ENCODE data around the gene S100A7A.

Gene S100A7A

GRCh38 chr1:153380711-153381110 is 35.6 kb upstream of the S100A7A start:
- ChIA-PET POLR2A (no interaction called here), CTCF (interaction anchor here (1.0 kb wide), 1 partner anchor 20 kb away, joined by 4 read pairs; no protein-coding TSS in a partner anchor)
- no peak overlapping the region for H3K27ac ChIP-seq (ENCODE audit: extremely low read depth, low read depth, low read length)
- no peak for TF ChIP-seq GLIS2 (tag by site-specific recombination; IDR thresholded peaks at IDR 0.05)
- TF ChIP-seq ZNF26 (tag by site-specific recombination; IDR thresholded peaks at IDR 0.05), result no peak
- no peak for TF ChIP-seq ZNF488 (tag by site-specific recombination; IDR thresholded peaks at IDR 0.05)
- no peak for TF ChIP-seq ZNF626 (tag by site-specific recombination; IDR thresholded peaks at IDR 0.05)
- no peak for TF ChIP-seq ZFP41 (tag by site-specific recombination; IDR thresholded peaks at IDR 0.05; ENCODE audit: borderline replicate concordance)
- H3K4me3 ChIP-seq (ENCODE audit: low read depth, low read length), result no peak overlapping the region
- no peaks in the 10 kb centered on the region for H3K4me1 ChIP-seq (ENCODE audit: control insufficient read depth, insufficient read depth, low read length)
- H3K9me3 ChIP-seq (ENCODE audit: control insufficient read depth, insufficient read depth, low read depth, low read length), result peaks cover 3% of the 10 kb centered on the region; the same call in 1 of the 2 replicates
- no peaks in the 10 kb centered on the region for H3K36me3 ChIP-seq (ENCODE audit: control insufficient read depth in 2 of 2, insufficient read depth in 1 of 2, low read length in 2 of 2)

- Histone ChIP-seq H3K4me1 (ENCODE audit: control insufficient read depth, insufficient read depth, low read length) (no peaks in the 10 kb centered on the region), H3K27ac (ENCODE audit: extremely low read depth, low read depth, low read length) (no peak overlapping the region), H3K9me3 (ENCODE audit: control insufficient read depth, insufficient read depth, low read depth, low read length) (peaks cover 3% of the 10 kb centered on the region; the same call in 1 of the 2 replicates), H3K4me3 (ENCODE audit: low read depth, low read length) (no peak overlapping the region), H3K36me3 (ENCODE audit: control insufficient read depth in 2 of 2, insufficient read depth in 1 of 2, low read length in 2 of 2) (no peaks in the 10 kb centered on the region)
- ChIA-PET CTCF (interaction anchor here (0.6 kb wide), 1 partner anchor 33 kb away, joined by 3 read pairs; no protein-coding TSS in a partner anchor), POLR2A (no interaction called here)
- no peak for TF ChIP-seq ZSCAN18 (tag by site-specific recombination; IDR thresholded peaks at IDR 0.05)
- no peak for TF ChIP-seq ZNF624 (tag by site-specific recombination; IDR thresholded peaks at IDR 0.05)
- TF ChIP-seq ZNF132 (tag by site-specific recombination; IDR thresholded peaks at IDR 0.05; ENCODE audit: borderline replicate concordance), result no peak
- TF ChIP-seq, protein P1, sequence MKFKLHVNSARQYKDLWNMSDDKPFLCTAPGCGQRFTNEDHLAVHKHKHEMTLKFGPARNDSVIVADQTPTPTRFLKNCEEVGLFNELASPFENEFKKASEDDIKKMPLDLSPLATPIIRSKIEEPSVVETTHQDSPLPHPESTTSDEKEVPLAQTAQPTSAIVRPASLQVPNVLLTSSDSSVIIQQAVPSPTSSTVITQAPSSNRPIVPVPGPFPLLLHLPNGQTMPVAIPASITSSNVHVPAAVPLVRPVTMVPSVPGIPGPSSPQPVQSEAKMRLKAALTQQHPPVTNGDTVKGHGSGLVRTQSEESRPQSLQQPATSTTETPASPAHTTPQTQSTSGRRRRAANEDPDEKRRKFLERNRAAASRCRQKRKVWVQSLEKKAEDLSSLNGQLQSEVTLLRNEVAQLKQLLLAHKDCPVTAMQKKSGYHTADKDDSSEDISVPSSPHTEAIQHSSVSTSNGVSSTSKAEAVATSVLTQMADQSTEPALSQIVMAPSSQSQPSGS (tag by site-specific recombination; IDR thresholded peaks at IDR 0.05; ENCODE audit: low read depth), result no peak
- TF ChIP-seq ZNF664 (tag by site-specific recombination; IDR thresholded peaks at IDR 0.05), result no peak
- no peak for TF ChIP-seq GLI2 (tag by site-specific recombination; IDR thresholded peaks at IDR 0.05; ENCODE audit: borderline replicate concordance, low read depth)
- no peak for TF ChIP-seq ZFP37 (tag by site-specific recombination; IDR thresholded peaks at IDR 0.05)
- TF ChIP-seq ZBTB17 (tag by site-specific recombination; IDR thresholded peaks at IDR 0.05), result no peak
- no peak for TF ChIP-seq HIC1 (tag by site-specific recombination; IDR thresholded peaks at IDR 0.05)
- no peak for TF ChIP-seq ZNF473 (tag by site-specific recombination; IDR thresholded peaks at IDR 0.05)
- TF ChIP-seq ZXDB (tag by site-specific recombination; IDR thresholded peaks at IDR 0.05), result no peak
- TF ChIP-seq ZNF555 (tag by site-specific recombination; conservative IDR thresholded peaks at IDR 0.05), result no peak
- no peak for TF ChIP-seq ZSCAN30 (tag by site-specific recombination; IDR thresholded peaks at IDR 0.05)
Observed at GRCh38 chr1:153384958-153385580, 31.3 kb upstream of the S100A7A start.

Measured in HEK293 (cell line).